Measurements from ENCODE around the gene INHA. TPM values are rescaled to one million over a fixed set of nuclear protein-coding genes. Genes with fewer than 3 reads are reported as not detected.

Gene INHA
- total and polyA plus RNA-seq, 7 donors: 0.31 to 0.46 (median 0.34) TPM; not detected in 3

- H3K36me3 ChIP-seq: peaks cover 0 to 8% (median 0%) of the 10 kb centered on the region in 4 donors
- TF ChIP-seq POLR2AphosphoS5 (IDR thresholded peaks at IDR 0.05) (no peak), CTCF (IDR thresholded peaks at IDR 0.05) (no peak)
- no peak for DNase-seq
- H3K9me3 ChIP-seq: no peaks in the 10 kb centered on the region
- 84 to 86% methylated on average over 6 of the region's 6 CpGs for WGBS, 2 donors
- H3K27me3 ChIP-seq: no peaks in the 10 kb centered on the region
- intact Hi-C loops (cut with DNase I): no loop called here
- H3K4me3 ChIP-seq: no peak overlapping the region
- H3K27ac ChIP-seq: no peak overlapping the region
- no peaks in the 10 kb centered on the region for H3K4me1 ChIP-seq
These were observed 48.4 kb downstream of the INHA start for GRCh38 chr2:219620546-219620945.

GRCh38 chr2:219621935-219622334 lies 49.8 kb downstream of the INHA start:
- Histone ChIP-seq H3K9me3 (no peaks in the 10 kb centered on the region), H3K27ac (no peak overlapping the region), H3K36me3 (no peaks in the 10 kb centered on the region), H3K4me3 (no peak overlapping the region), H3K4me1 (peaks cover 0 to 2% (median under 1%) of the 10 kb centered on the region in 4 donors), H3K27me3 (no peaks in the 10 kb centered on the region)
- no peak for TF ChIP-seq POLR2A (IDR thresholded peaks at IDR 0.05)
- TF ChIP-seq CTCF (IDR thresholded peaks at IDR 0.05): no peak
- no peak for TF ChIP-seq POLR2AphosphoS5 (IDR thresholded peaks at IDR 0.05)
- TF ChIP-seq EP300 (IDR thresholded peaks at IDR 0.05): no peak
- intact Hi-C loops (cut with DNase I): no loop called here
- no peak for DNase-seq
- 78 to 85% methylated on average over 4 of the region's 4 CpGs for WGBS, 2 donors

GRCh38 chr2:219622472-219622871 lies 50.4 kb downstream of the INHA start:
- no peaks in the 10 kb centered on the region for H3K36me3 ChIP-seq
- DNase-seq: no peak
- H3K27ac ChIP-seq: no peak overlapping the region
- no peak overlapping the region for H3K4me3 ChIP-seq
- intact Hi-C loops (cut with DNase I): no loop called here
- 94% methylated on average over 2 of the region's 2 CpGs for WGBS, 2 donors
- H3K4me1 ChIP-seq: peaks cover 0 to 5% (median 4%) of the 10 kb centered on the region in 4 donors
- no peaks in the 10 kb centered on the region for H3K9me3 ChIP-seq
- H3K27me3 ChIP-seq: no peaks in the 10 kb centered on the region
- TF ChIP-seq POLR2A (IDR thresholded peaks at IDR 0.05): no peak
- TF ChIP-seq EP300 (IDR thresholded peaks at IDR 0.05): no peak
- no peak for TF ChIP-seq CTCF (IDR thresholded peaks at IDR 0.05)
- no peak for TF ChIP-seq POLR2AphosphoS5 (IDR thresholded peaks at IDR 0.05)

- Histone ChIP-seq H3K4me3 (no peak overlapping the region), H3K36me3 (no peaks in the 10 kb centered on the region), H3K4me1 (peaks cover 0 to 14% (median 10%) of the 10 kb centered on the region in 4 donors), H3K27ac (no peak overlapping the region), H3K9me3 (no peaks in the 10 kb centered on the region), H3K27me3 (no peaks in the 10 kb centered on the region)
- TF ChIP-seq EP300 (IDR thresholded peaks at IDR 0.05) (no peak), CTCF (IDR thresholded peaks at IDR 0.05) (no peak), POLR2A (IDR thresholded peaks at IDR 0.05) (no peak), POLR2AphosphoS5 (IDR thresholded peaks at IDR 0.05) (no peak)
- intact Hi-C loops (cut with DNase I): no loop called here
- WGBS, 2 donors: 80 to 85% methylated on average over 6 of the region's 6 CpGs
- DNase-seq: no peak
These were observed 52.5 kb downstream of the INHA start for GRCh38 chr2:219624565-219624964.

- DNase-seq: no peak
- no peak overlapping the region for H3K27ac ChIP-seq
- 95 to 96% methylated on average over 5 of the region's 5 CpGs for whole genome bisulfite sequencing, 2 donors
- H3K36me3 ChIP-seq: no peaks in the 10 kb centered on the region
- H3K4me3 ChIP-seq: no peak overlapping the region
- intact Hi-C loops (cut with DNase I): no loop called here
- no peaks in the 10 kb centered on the region for H3K27me3 ChIP-seq
- TF ChIP-seq POLR2AphosphoS5 (IDR thresholded peaks at IDR 0.05): no peak
- TF ChIP-seq EP300 (IDR thresholded peaks at IDR 0.05): no peak
- no peak for TF ChIP-seq POLR2A (IDR thresholded peaks at IDR 0.05)
- TF ChIP-seq CTCF (IDR thresholded peaks at IDR 0.05): no peak
- peaks cover 0 to 14% (median 10%) of the 10 kb centered on the region in 4 donors for H3K4me1 ChIP-seq
- H3K9me3 ChIP-seq: no peaks in the 10 kb centered on the region
These were observed 53.1 kb downstream of the INHA start for GRCh38 chr2:219625179-219625578.
